ENCODE results near the gene SERAC1. TPM values are rescaled to one million over a fixed set of nuclear protein-coding genes. Genes with fewer than 3 reads are reported as not detected.
"Not testable (repeated sequence)": the region's sequence is repeated elsewhere in the genome, so short reads cannot be mapped to it uniquely, and the experiment has no call there.

SERAC1 gene
- total and polyA plus RNA-seq, 2 donors (not counting 3 experiments of a cell fraction or from before 2014, with no cell fraction given), result 4.9 to 5.7 TPM

- H3K4me2 ChIP-seq (ENCODE audit: insufficient read depth, low read length), result no peak overlapping the region
- dilution Hi-C loops (cut with MboI; ENCODE audit: extremely low pct_ligation_motif_present, low sequenced_read_pairs), result no loop called here
These were observed 16.5 kb upstream of the SERAC1 start for GRCh38 chr6:158184608-158185007.

GRCh38 chr6:158183174-158183972, 15.3 kb upstream of the SERAC1 start:
- POLR2A ChIA-PET; intact Hi-C loops (cut with micrococcal nuclease): not testable (repeated sequence)

More at GRCh38 chr6:158184608-158185007, 16.5 kb upstream of the SERAC1 start:
- no peaks in the 10 kb centered on the region for H3K36me3 ChIP-seq (ENCODE audit: control insufficient read depth in 2 of 2, extremely low read depth in 1 of 2, insufficient read depth in 2 of 2, low read length in 2 of 2)
- H3K4me1 ChIP-seq (ENCODE audit: control insufficient read depth, extremely low read depth, insufficient read depth, low read length), result no peaks in the 10 kb centered on the region
- H3K27me3 ChIP-seq (ENCODE audit: control insufficient read depth in 2 of 2, insufficient read depth in 2 of 2, low read length in 2 of 2), result no peaks in the 10 kb centered on the region
- H3K27ac ChIP-seq (ENCODE audit: insufficient read depth, low read depth, low read length), result no peak overlapping the region
- no peak overlapping the region for H3K9ac ChIP-seq (replicated peaks; ENCODE audit: extremely low read depth, insufficient read depth, low read length)
- BruUV-seq (replicated peaks), result no TSS peak
- FAIRE-seq (no peak), DNase-seq (ENCODE audit: low read depth, low spot score) (no peak)
- no peaks in the 10 kb centered on the region for H3K9me1 ChIP-seq (replicated peaks; ENCODE audit: control insufficient read depth, extremely low read depth, insufficient read depth, low read length)
- no peaks in the 10 kb centered on the region for H3K9me3 ChIP-seq (replicated peaks; ENCODE audit: control insufficient read depth, insufficient read depth, low read length)
- H4K20me1 ChIP-seq (replicated peaks; ENCODE audit: control insufficient read depth, extremely low read depth, insufficient read depth, low read length), result no peaks in the 10 kb centered on the region
- TF ChIP-seq POLR2A (IDR thresholded peaks at IDR 0.05; ENCODE audit: low read depth, low read length), result no peak
- TF ChIP-seq, protein P1, sequence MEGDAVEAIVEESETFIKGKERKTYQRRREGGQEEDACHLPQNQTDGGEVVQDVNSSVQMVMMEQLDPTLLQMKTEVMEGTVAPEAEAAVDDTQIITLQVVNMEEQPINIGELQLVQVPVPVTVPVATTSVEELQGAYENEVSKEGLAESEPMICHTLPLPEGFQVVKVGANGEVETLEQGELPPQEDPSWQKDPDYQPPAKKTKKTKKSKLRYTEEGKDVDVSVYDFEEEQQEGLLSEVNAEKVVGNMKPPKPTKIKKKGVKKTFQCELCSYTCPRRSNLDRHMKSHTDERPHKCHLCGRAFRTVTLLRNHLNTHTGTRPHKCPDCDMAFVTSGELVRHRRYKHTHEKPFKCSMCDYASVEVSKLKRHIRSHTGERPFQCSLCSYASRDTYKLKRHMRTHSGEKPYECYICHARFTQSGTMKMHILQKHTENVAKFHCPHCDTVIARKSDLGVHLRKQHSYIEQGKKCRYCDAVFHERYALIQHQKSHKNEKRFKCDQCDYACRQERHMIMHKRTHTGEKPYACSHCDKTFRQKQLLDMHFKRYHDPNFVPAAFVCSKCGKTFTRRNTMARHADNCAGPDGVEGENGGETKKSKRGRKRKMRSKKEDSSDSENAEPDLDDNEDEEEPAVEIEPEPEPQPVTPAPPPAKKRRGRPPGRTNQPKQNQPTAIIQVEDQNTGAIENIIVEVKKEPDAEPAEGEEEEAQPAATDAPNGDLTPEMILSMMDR (IDR thresholded peaks at IDR 0.05; ENCODE audit: extremely low read depth in 1 of 2, insufficient read depth in 1 of 2, low read depth in 1 of 2, low read length in 2 of 2), result no peak
- no peak for TF ChIP-seq GATA2 (IDR thresholded peaks at IDR 0.05; ENCODE audit: insufficient read depth, insufficient read length, low read depth, low read length)
- TF ChIP-seq MAX (IDR thresholded peaks at IDR 0.05; ENCODE audit: insufficient read depth, insufficient read length), result no peak
- no peak for TF ChIP-seq MYC (IDR thresholded peaks at IDR 0.05; ENCODE audit: low read depth, low read length)
- no peak for TF ChIP-seq FOS (IDR thresholded peaks at IDR 0.05; ENCODE audit: borderline replicate concordance, insufficient read depth, low read length)
- TF ChIP-seq EZH2 (IDR thresholded peaks at IDR 0.05; ENCODE audit: borderline replicate concordance, low read depth, low read length, severe bottlenecking), result no peak
- no peak for TF ChIP-seq JUN (IDR thresholded peaks at IDR 0.05; ENCODE audit: borderline replicate concordance, insufficient read depth, insufficient read length, low read depth)
- no peak for TF ChIP-seq POLR2AphosphoS5 (IDR thresholded peaks at IDR 0.05; ENCODE audit: insufficient read depth, low read depth, low read length)
- intact Hi-C loops (cut with micrococcal nuclease), result no loop called here
- no peak overlapping the region for H2AFZ ChIP-seq (ENCODE audit: low read depth, low read length)
- ChIA-PET POLR2A (no interaction called here), CTCF (interaction anchor here (1.1 kb wide), 1 partner anchor 10 kb away, joined by 3 read pairs; no protein-coding TSS in a partner anchor)
- H3K79me2 ChIP-seq (ENCODE audit: control insufficient read depth, insufficient read depth, low read length), result no peaks in the 10 kb centered on the region
- no peak overlapping the region for H3K4me3 ChIP-seq (replicated peaks in 1 of 3; ENCODE audit: insufficient read depth in 1 of 3, low read depth in 1 of 3, low read length in 3 of 3)

More at GRCh38 chr6:158183174-158183972, 15.3 kb upstream of the SERAC1 start:
- H3K9ac ChIP-seq (replicated peaks; ENCODE audit: extremely low read depth, insufficient read depth, low read length); H4K20me1 ChIP-seq (replicated peaks; ENCODE audit: control insufficient read depth, extremely low read depth, insufficient read depth, low read length); BruUV-seq (replicated peaks); CTCF ChIA-PET; DNase-seq (ENCODE audit: low read depth, low spot score); FAIRE-seq; H3K9me3 ChIP-seq (replicated peaks; ENCODE audit: control insufficient read depth, insufficient read depth, low read length); H2AFZ ChIP-seq (ENCODE audit: low read depth, low read length); H3K79me2 ChIP-seq (ENCODE audit: control insufficient read depth, insufficient read depth, low read length); H3K4me3 ChIP-seq (replicated peaks in 1 of 3; ENCODE audit: insufficient read depth in 1 of 3, low read depth in 1 of 3, low read length in 3 of 3); H3K4me1 ChIP-seq (ENCODE audit: control insufficient read depth, extremely low read depth, insufficient read depth, low read length); H3K36me3 ChIP-seq (ENCODE audit: control insufficient read depth in 2 of 2, extremely low read depth in 1 of 2, insufficient read depth in 2 of 2, low read length in 2 of 2); H3K4me2 ChIP-seq (ENCODE audit: insufficient read depth, low read length); H3K9me1 ChIP-seq (replicated peaks; ENCODE audit: control insufficient read depth, extremely low read depth, insufficient read depth, low read length); H3K27ac ChIP-seq (ENCODE audit: insufficient read depth, low read depth, low read length); H3K27me3 ChIP-seq (ENCODE audit: control insufficient read depth in 2 of 2, insufficient read depth in 2 of 2, low read length in 2 of 2); dilution Hi-C loops (cut with MboI; ENCODE audit: extremely low pct_ligation_motif_present, low sequenced_read_pairs): not testable (repeated sequence)

Data from endothelial cell of umbilical vein (primary cell).